Muscle layer of colon (tissue), 2 donors: ENCODE results near the gene LRRC42.

Source experiments
- H3K27ac ChIP-seq: one replicate; pipeline ENCODE4 v1.7.0; 2013; ENCODE audit warnings: low read depth, mild to moderate bottlenecking, low read length, moderate library complexity
- H3K27me3 ChIP-seq, 2 donors: one replicate each; pipeline ENCODE4 v1.7.0; 2013; ENCODE audit warnings: low read length in 2 of 2, mild to moderate bottlenecking in 2 of 2; ENCODE audit not compliant: insufficient read depth in 2 of 2, control insufficient read depth in 1 of 2
- H3K36me3 ChIP-seq: one replicate; pipeline ENCODE4 v1.7.0; 2013; ENCODE audit warnings: mild to moderate bottlenecking, low read length; ENCODE audit not compliant: insufficient read depth
- H3K4me1 ChIP-seq: one replicate; pipeline ENCODE4 v1.7.0; 2013; ENCODE audit warnings: mild to moderate bottlenecking, low read length; ENCODE audit not compliant: insufficient read depth
- H3K4me3 ChIP-seq, 2 donors: one replicate each; pipeline ENCODE4 v1.7.0; 2013; ENCODE audit warnings: low read length in 2 of 2, low read depth in 1 of 2, mild to moderate bottlenecking in 1 of 2, moderate library complexity in 1 of 2
- H3K9ac ChIP-seq: one replicate; pipeline ENCODE4 v1.7.0; 2013; ENCODE audit warnings: low read length
- H3K9me3 ChIP-seq: one replicate; pipeline ENCODE4 v1.7.0; 2013; ENCODE audit warnings: mild to moderate bottlenecking, low read length
- donor health status: abdominal sarcoma.
- donor health status: Adenocarcinoma of cecum.

LRRC42 gene

DNA sequence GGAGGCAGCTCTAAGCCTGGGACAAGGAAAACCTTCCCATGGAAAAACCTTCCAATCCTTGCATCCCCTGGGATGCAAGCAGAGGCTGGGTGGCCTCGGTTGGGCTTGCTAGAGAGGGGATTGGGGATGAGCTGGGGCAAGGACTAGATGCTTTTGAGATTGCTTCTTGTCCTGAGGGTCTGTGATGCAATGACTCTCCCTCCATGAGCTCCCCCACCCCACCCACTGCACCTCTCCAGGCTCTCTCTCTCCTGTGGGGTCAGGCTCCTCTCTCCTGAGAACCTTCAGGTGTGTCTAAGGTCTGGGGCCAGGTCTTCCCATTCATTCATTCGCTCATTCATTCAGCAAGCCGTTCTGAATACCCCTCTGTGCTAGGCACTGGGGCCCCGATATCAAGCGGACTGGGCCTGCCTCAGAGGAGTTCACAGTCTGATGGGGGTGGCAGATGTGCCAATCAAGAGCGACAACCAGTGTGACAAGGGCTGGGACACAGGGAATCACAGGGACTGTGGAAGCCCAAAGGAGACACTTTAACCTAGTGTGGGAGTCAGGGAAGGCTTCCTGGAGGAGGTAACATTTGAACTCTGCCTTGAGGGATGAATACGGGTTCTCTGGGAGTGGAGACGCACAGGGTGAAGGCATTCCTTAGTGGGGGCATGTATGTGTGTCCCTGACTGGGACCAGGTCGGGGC is 65.3 kb downstream of the LRRC42 start:
- no peak overlapping the region for H3K9ac ChIP-seq
- H3K4me1 ChIP-seq = no peaks in the 10 kb centered on the region
- H3K4me3 ChIP-seq = no peak overlapping the region
- H3K27me3 ChIP-seq = peaks cover 0 to 13% of the 10 kb centered on the region in 2 donors
- no peaks in the 10 kb centered on the region for H3K9me3 ChIP-seq
- no peaks in the 10 kb centered on the region for H3K36me3 ChIP-seq
- no peak overlapping the region for H3K27ac ChIP-seq

- Histone ChIP-seq H3K27ac (no peak overlapping the region), H3K27me3 (peaks cover 0 to 13% of the 10 kb centered on the region in 2 donors), H3K9me3 (no peaks in the 10 kb centered on the region), H3K4me1 (no peaks in the 10 kb centered on the region), H3K9ac (no peak overlapping the region), H3K4me3 (no peak overlapping the region), H3K36me3 (no peaks in the 10 kb centered on the region)
These were observed 65.8 kb downstream of the LRRC42 start for GRCh38 chr1:54012008-54012325.

GRCh38 chr1:54012863-54013262 is 66.7 kb downstream of the LRRC42 start:
- Histone ChIP-seq H3K36me3 (no peaks in the 10 kb centered on the region), H3K27me3 (peaks cover 0 to 13% of the 10 kb centered on the region in 2 donors), H3K4me1 (no peaks in the 10 kb centered on the region), H3K4me3 (no peak overlapping the region), H3K9ac (no peak overlapping the region), H3K27ac (no peak overlapping the region), H3K9me3 (no peaks in the 10 kb centered on the region)

DNA sequence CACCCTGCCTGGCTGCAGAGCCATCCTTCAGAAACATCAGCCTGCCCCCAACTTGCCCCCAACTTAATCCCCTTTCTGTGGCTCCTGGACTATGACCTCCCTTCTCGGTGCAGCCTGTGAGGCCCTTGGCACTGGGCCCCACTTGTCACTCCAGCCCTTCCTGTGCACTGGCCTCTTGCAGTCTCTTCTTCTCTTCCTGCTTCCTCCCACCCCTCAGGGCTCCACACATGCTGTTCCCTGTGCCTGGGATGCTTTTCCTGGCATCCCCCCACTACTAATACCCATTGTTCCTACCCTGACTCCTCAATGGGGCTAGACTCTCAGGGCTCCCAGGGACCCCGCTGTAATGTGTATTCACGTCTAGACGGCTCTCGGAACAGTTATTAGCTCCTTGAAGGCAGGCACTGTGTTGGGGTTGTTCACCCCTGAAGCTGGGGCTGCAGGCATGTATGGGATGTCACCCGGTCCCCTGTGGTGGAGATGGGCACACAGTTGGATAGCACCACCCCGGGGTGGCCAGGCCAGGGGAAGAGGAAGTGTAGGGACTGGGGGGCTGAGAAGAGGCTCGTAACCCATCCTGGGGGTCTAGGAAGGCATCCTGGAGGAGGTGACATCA is 67.4 kb downstream of the LRRC42 start:
- no peaks in the 10 kb centered on the region for H3K9me3 ChIP-seq
- H3K4me1 ChIP-seq = no peaks in the 10 kb centered on the region

DNA sequence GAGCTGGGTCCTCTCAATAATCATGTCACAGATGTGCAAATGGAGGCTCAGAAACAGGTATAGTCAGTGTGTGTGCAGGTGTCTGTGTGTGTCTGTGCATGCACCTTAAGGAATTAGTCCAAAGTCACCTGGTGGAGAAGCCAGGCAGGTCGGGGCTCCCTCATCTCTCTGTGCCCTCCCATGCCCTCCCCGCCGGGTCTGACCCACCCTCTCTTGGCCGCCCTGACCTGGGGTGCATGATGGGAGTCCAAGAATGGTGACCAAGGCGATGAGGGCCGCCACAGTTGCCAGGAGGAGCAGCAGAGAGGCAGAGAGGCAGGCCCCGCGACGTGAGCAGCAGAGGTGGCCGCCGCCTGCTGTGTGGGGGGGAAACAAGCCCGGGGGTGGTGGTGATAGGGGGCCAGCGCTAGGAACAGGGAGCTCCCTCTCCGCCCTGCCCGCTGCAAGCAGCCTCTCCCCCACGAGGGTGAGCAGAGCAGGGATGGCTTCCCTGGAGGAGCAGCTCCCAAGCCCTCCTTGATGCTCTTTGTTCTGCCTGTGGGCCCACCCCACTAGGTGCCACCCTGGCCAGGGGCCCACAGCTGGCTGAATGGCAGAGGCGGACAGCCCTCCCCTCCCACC is 68.0 kb downstream of the LRRC42 start:
- Histone ChIP-seq H3K27ac (no peak overlapping the region), H3K9me3 (no peaks in the 10 kb centered on the region), H3K36me3 (no peaks in the 10 kb centered on the region), H3K9ac (no peak overlapping the region), H3K4me3 (no peak overlapping the region), H3K27me3 (peaks cover 0 to 13% of the 10 kb centered on the region in 2 donors), H3K4me1 (no peaks in the 10 kb centered on the region)

More for the DNA sequence above, 67.4 kb downstream of the LRRC42 start:
- no peak overlapping the region for H3K9ac ChIP-seq
- H3K27me3 ChIP-seq = peaks cover 0 to 13% of the 10 kb centered on the region in 2 donors
- H3K27ac ChIP-seq = no peak overlapping the region
- H3K4me3 ChIP-seq = no peak overlapping the region
- no peaks in the 10 kb centered on the region for H3K36me3 ChIP-seq

DNA sequence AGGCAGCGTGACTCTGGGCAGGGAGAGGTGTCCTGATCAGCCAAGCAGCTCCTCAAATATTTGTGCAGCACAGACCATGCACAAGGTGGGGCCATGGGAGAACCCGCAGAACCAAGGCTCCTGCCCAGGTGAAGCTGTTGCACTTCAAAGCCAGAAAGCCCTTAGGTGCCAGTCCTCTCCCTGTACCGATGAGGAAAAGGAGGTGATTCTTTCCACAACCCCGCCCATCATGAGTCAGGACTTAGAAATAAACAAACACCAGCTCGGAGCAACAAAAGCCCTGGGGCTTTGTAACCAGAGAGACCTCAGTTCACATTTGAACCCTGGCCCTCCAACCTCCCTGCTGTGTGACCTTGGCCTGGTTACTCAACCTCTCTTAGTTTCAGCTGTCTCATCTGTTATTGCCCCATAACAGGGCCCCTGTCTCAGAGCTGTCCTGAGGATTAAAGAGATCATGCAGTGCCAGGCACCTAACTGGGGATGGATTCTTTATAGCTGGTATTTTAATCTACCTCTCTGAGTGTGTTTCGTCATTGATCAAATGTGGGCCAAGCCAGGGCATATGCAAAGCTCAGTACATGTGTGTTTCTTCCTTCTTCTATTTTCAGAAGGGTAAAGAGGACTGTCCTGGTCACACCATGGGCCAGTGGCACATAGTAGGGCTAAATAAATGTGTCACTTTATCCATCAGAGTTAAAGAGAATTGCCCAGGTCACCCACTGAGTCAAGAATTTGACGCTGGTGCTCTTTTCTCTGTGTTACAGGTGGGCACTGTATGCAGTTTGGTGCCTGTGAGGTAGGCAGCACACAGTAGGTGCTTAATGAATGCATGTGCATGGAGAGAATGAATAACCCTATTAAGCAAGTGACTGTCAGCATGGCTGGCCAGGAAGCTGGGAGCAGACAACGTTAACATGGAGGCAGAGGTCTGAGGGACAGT is 70.5 kb downstream of the LRRC42 start:
- Histone ChIP-seq H3K36me3 (no peaks in the 10 kb centered on the region), H3K27me3 (peaks cover 0 to 13% of the 10 kb centered on the region in 2 donors), H3K4me1 (no peaks in the 10 kb centered on the region), H3K4me3 (no peak overlapping the region), H3K9me3 (no peaks in the 10 kb centered on the region), H3K9ac (no peak overlapping the region), H3K27ac (no peak overlapping the region)
